ENCODE results near the gene DNAJC11.

- TF ChIP-seq CTCF (IDR thresholded peaks at IDR 0.05) (no peak), POLR2A (IDR thresholded peaks at IDR 0.05) (peak in 1 of 2 donors; percentile 16)
These were observed 65.5 kb downstream of the DNAJC11 start for GRCh38 chr1:6635910-6636760.
